AG10803 (cell line): ENCODE results near the gene TRAF2.
"Not testable (repeated sequence)": the region's sequence is repeated elsewhere in the genome, so short reads cannot be mapped to it uniquely, and the experiment has no call there.

ENCODE experiments used
- DNase-seq: peaks from one replicate; pipeline ENCODE4 v3.0.0; 2010; ENCODE audit warnings: low read depth
- H3K4me3 ChIP-seq: 2 replicates; pipeline ENCODE4 v1.5.1; 2011; ENCODE audit warnings: mild to moderate bottlenecking, low read length, control low read depth
- TF ChIP-seq, protein P1 (sequence below): conservative IDR thresholded peaks from 2 replicates; pipeline ENCODE4 v1.5.1; 2011; ENCODE audit warnings: mild to moderate bottlenecking, low read length, control low read depth, inconsistent platforms

The TRAF2 gene

DNA sequence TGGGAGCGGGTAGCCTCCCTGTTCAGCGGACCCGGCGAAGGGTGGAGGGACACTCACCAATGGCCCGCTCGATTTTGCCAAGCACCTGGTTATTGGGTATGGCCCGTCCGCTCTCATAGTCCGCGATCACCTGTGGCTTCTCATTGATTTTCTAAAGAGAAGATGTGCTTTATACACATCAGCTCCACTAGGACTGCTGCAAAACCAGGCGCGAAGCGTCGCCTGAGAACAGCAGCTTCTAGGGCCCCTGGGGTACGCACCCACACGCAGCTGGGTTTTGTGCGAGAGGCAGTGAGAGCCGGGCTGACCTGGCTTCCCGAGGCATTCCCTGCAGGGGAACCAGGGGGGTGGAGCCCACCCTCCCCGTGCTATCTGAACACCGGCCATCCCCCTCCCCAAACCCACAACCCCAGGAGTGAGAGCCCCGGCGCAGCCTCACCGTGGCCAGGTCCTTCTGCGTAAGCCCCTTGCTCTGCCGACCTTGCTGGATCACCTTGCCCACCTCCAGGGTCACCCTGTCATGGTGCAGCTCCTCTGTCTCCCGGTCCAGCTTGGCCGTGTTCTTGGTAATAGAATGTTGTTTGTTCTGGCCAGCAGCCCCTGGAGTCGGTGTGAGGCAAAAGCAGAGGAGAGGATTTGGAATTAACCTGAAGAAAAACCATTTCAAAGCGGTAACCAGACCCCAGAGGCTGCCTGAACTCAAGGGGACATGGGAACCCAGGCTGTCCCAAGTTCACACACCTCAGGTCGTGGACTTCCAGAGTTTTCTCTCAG, 23.3 kb upstream of the TRAF2 start:
- no peak for DNase-seq
- TF ChIP-seq, protein P1, sequence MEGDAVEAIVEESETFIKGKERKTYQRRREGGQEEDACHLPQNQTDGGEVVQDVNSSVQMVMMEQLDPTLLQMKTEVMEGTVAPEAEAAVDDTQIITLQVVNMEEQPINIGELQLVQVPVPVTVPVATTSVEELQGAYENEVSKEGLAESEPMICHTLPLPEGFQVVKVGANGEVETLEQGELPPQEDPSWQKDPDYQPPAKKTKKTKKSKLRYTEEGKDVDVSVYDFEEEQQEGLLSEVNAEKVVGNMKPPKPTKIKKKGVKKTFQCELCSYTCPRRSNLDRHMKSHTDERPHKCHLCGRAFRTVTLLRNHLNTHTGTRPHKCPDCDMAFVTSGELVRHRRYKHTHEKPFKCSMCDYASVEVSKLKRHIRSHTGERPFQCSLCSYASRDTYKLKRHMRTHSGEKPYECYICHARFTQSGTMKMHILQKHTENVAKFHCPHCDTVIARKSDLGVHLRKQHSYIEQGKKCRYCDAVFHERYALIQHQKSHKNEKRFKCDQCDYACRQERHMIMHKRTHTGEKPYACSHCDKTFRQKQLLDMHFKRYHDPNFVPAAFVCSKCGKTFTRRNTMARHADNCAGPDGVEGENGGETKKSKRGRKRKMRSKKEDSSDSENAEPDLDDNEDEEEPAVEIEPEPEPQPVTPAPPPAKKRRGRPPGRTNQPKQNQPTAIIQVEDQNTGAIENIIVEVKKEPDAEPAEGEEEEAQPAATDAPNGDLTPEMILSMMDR = no peak
- no peak overlapping the region for H3K4me3 ChIP-seq

DNA sequence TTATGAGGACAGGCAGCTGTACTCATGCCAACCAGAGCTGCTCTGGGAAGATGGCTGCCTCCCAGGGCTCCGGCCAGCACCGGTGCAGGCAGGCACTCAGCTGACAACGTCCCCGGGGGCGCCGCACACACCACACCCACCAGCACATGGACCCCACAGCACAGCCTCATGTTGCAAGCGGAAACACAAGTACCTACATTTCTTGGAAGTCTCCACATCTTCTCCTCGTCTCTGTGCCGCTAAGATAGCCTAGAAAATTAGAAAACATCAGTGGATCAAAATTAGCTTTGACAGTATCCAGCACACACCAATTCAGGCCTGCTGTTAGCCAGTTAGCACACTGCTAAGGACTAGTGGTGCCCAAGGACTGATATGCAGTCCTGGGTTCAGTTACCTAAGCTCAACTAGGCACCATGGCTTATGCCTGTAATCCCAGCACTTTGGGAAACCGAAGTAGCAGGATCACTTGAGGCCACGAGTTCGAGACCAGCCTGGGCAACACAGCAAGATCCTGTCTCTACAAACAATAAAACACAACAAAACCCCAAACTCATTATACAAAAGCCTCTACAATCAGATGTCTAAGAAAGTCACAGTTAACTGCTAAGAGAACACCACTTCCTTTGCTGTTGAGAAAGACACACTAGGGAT, 22.6 kb upstream of the TRAF2 start:
- TF ChIP-seq, protein P1 = no peak
- DNase-seq = no peak
- no peak overlapping the region for H3K4me3 ChIP-seq

DNA sequence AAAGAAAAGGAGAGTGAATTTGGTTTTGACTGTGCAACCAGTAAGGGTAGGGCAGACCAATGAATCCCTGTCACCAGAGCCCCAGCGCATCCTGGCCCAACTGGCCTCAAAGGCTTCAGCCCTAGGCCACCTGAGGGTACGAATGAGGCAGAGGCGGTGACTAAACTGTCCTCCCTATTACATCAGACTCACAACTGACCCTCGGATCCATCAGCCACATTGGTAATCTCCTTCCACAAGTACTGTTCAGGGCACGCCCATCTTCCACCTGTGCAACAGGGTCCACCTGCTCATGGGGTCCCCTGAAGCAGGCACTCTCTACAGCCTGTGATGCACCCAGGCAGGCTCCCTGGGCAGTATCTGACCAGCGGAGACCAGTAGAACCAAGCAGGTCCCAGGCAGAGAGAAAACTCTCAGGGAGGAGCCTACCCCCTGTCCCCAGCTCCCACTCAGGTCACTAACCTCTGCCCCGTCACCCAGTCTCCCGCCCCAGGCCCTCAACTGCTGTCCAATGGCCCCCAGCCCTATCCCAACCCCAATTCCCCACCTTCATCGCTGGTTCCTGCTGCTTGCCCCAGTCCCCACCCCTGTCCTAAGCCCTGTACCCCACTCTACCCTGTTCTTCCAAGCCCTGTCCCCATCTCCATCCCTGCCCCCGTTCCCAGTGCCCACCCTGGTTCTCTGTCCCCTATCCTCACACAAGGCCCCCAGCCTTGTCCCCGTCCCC, 21.1 kb upstream of the TRAF2 start:
- TF ChIP-seq, protein P1 = no peak
- H3K4me3 ChIP-seq = peak overlapping the region; percentile 79
- DNase-seq = no peak

DNA sequence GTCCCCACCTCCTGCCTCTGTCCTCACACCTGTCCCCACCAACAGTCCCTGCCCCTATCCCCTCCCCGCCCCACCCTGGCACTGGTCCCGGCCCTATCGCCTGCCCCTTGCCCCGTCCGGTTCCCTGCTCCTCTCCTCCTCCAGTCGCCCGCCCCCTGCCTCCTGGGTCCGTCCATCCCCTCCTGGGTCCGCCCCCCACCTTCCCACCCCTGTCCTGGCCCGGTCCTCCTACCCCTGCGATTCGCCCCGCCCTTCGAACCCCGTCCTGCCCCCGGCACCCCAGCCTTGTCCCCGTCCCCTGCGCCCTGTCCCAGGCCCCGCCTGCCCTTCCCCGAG, 20.6 kb upstream of the TRAF2 start:
- TF ChIP-seq, protein P1 = no peak
- no peak for DNase-seq

DNA sequence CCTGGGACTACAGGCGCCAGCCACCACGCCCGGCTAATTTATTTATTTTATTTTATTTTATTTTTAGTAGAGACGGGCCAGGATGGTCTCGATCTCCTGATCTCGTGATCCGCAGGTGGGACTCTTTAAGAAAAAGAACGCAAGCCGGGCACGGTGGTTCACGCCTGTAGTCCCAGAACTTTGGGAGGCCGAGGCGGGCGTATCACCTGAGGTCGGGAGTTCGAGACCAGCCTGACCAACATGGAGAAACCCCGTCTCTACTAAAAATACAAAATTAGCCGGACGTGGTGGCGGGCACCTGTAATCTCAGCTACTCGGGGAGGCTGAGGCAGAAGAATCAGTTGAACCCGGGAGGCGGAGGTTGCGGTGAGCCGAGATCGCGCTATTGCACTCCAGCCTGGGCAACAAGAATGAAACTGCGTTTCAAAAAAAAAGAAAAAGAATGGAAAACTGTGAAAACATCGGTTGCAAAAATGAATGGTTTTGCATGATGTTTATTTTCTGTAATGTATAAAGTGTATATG, 19.4 kb upstream of the TRAF2 start:
- H3K4me3 ChIP-seq = peak overlapping the region; percentile 79

More for the DNA sequence above, 20.6 kb upstream of the TRAF2 start:
- H3K4me3 ChIP-seq = peak overlapping the region; percentile 79

DNA sequence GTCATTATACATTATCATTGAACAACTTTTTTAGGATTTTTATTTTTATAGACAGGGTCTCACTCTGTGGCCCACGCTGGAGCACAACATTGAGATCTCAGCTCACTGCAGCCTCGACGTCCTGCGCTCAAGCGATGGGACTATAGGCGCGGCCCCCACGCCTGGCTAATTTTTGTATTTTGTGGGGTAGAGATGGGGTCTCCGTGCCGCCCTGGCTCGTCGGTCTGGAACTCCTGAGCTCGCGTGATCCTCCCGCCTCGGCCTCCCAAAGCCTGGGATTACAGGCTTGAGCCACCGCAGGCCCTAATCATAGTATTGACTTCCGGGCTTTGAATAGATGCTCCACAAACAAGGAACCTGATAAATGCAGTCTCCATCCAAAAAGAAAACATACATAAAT, 18.8 kb upstream of the TRAF2 start:
- TF ChIP-seq, protein P1 = no peak
- no peak overlapping the region for H3K4me3 ChIP-seq
- DNase-seq = no peak

More for the DNA sequence above, 19.4 kb upstream of the TRAF2 start:
- not testable (repeated sequence) for DNase-seq

DNA sequence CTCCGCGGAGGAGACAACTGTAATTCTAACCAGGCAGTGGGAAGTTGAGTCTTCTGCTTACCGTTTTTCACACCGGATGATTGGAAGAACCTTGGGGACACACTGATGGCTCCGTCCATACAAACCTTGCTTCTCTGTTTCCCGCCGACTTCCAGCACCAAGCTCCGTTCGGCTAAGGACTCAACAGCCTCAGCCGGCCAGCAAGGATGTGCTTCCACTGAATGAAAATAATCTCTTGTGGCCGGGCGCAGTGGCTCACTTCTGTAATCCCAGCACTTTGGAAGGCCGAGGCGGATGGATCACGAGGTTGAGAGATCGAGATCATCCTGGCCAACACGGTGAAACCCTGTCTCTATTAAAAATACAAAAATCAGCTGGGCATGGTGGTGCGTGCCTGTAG, 18.4 kb upstream of the TRAF2 start:
- no peak for DNase-seq
- H3K4me3 ChIP-seq = no peak overlapping the region
- TF ChIP-seq, protein P1 = no peak
